Loucy (cell line): Measurements from ENCODE around the gene SDS.

Experiments used
- H2AFZ ChIP-seq: fragments of 200-600 bp; sonication (generic); 2 replicates; pipeline ENCODE4 v1.6.0; 2016; ENCODE audit warnings: antibody characterized with exemption, mild to moderate bottlenecking, low read length, moderate library complexity
- H3F3A ChIP-seq: fragments of 200-600 bp; 2 replicates; pipeline ENCODE4 v1.6.0; 2016; ENCODE audit warnings: antibody characterized with exemption, low read depth, mild to moderate bottlenecking
- H3K27me3 ChIP-seq: fragments of 200-600 bp; sonication (generic); 2 replicates; pipeline ENCODE4 v1.6.1; 2014; ENCODE audit warnings: low read length, mild to moderate bottlenecking; ENCODE audit not compliant: insufficient read depth, poor library complexity, severe bottlenecking
- H3K36me3 ChIP-seq: fragments of 200-600 bp; sonication (generic); 2 replicates; pipeline ENCODE4 v1.6.1; 2016; ENCODE audit warnings: low read length; ENCODE audit not compliant: insufficient read depth
- H3K4me1 ChIP-seq: fragments of 200-600 bp; sonication (generic); 2 replicates; pipeline ENCODE4 v1.5.1; 2014; ENCODE audit warnings: low read length, mild to moderate bottlenecking; ENCODE audit not compliant: insufficient read depth, poor library complexity, severe bottlenecking
- H3K4me2 ChIP-seq: fragments of 200-600 bp; sonication (generic); 2 replicates; pipeline ENCODE4 v1.6.0; 2014; ENCODE audit warnings: antibody characterized with exemption, low read length, low read depth, mild to moderate bottlenecking; ENCODE audit not compliant: poor library complexity, severe bottlenecking
- H3K4me3 ChIP-seq: fragments of 200-600 bp; sonication (generic); 2 replicates; pipeline ENCODE4 v1.5.1; 2014; ENCODE audit warnings: low read length, mild to moderate bottlenecking, mixed read lengths; ENCODE audit not compliant: poor library complexity, severe bottlenecking
- H3K79me2 ChIP-seq: fragments of 200-600 bp; sonication (generic); 2 replicates; pipeline ENCODE4 v1.6.1; 2014; ENCODE audit warnings: low read length; ENCODE audit not compliant: insufficient read depth
- H3K9ac ChIP-seq: fragments of 200-600 bp; sonication (generic); 2 replicates; pipeline ENCODE4 v1.6.0; 2014; ENCODE audit warnings: mild to moderate bottlenecking, low read depth, low read length, moderate library complexity; ENCODE audit not compliant: poor library complexity, severe bottlenecking
- H3K9me2 ChIP-seq: fragments of 200-600 bp; sonication (generic); replicated peaks from 2 replicates; pipeline ENCODE4 v1.6.1; 2016; ENCODE audit warnings: low read depth, low read length, mixed read lengths
- H3K9me3 ChIP-seq: fragments of 200-600 bp; sonication (generic); 2 replicates; pipeline ENCODE4 v1.6.1; 2014; ENCODE audit warnings: mild to moderate bottlenecking, antibody characterized with exemption, low read length, low read depth; ENCODE audit not compliant: insufficient read depth
- H4K20me1 ChIP-seq: fragments of 200-600 bp; sonication (generic); 2 replicates; pipeline ENCODE4 v1.6.0; 2014; ENCODE audit warnings: antibody characterized with exemption, low read length, mild to moderate bottlenecking; ENCODE audit not compliant: insufficient read depth, poor library complexity, severe bottlenecking
- CTCF ChIP-seq: fragments of 200-600 bp; sonication (generic); conservative IDR thresholded peaks from 2 replicates; pipeline ENCODE4 v1.5.1; 2014; ENCODE audit warnings: mild to moderate bottlenecking, antibody characterized with exemption, low read length
- EZH2phosphoT487 ChIP-seq: fragments of 200-600 bp; IDR thresholded peaks from 2 replicates; pipeline ENCODE4 v1.6.1; 2018; ENCODE audit warnings: antibody characterized with exemption, mild to moderate bottlenecking, moderate library complexity, borderline replicate concordance

Gene SDS

DNA sequence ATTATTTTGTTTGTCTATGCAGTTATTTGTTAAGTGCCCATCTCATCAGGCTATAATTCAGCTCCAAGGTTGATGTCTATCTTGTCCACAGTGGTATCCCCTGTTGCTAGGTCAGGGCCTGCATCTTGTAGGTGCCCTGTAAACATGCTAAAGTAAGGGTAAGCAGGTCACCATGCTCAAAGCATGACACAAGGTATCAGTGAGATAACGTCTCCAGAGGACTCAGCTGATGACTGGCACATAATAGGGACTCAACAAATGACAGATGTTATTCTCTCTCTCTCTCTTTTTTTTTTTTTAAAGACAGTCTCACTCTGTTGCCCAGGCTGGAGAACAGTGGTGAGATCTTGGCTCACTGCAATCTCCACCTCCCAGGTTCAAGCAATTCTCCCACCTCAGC lies 20.8 kb upstream of the SDS start:
- H3K4me3 ChIP-seq: no peak overlapping the region
- H4K20me1 ChIP-seq: no peaks in the 10 kb centered on the region
- no peaks in the 10 kb centered on the region for H3K79me2 ChIP-seq
- TF ChIP-seq EZH2phosphoT487: no peak
- TF ChIP-seq CTCF: no peak
- no peaks in the 10 kb centered on the region for H3F3A ChIP-seq
- H3K9me2 ChIP-seq: no peaks in the 10 kb centered on the region
- H3K27me3 ChIP-seq: no peaks in the 10 kb centered on the region
- H3K4me1 ChIP-seq: no peaks in the 10 kb centered on the region
- no peak overlapping the region for H2AFZ ChIP-seq
- H3K36me3 ChIP-seq: no peaks in the 10 kb centered on the region
- no peak overlapping the region for H3K4me2 ChIP-seq
- no peak overlapping the region for H3K9ac ChIP-seq
- no peaks in the 10 kb centered on the region for H3K9me3 ChIP-seq

DNA sequence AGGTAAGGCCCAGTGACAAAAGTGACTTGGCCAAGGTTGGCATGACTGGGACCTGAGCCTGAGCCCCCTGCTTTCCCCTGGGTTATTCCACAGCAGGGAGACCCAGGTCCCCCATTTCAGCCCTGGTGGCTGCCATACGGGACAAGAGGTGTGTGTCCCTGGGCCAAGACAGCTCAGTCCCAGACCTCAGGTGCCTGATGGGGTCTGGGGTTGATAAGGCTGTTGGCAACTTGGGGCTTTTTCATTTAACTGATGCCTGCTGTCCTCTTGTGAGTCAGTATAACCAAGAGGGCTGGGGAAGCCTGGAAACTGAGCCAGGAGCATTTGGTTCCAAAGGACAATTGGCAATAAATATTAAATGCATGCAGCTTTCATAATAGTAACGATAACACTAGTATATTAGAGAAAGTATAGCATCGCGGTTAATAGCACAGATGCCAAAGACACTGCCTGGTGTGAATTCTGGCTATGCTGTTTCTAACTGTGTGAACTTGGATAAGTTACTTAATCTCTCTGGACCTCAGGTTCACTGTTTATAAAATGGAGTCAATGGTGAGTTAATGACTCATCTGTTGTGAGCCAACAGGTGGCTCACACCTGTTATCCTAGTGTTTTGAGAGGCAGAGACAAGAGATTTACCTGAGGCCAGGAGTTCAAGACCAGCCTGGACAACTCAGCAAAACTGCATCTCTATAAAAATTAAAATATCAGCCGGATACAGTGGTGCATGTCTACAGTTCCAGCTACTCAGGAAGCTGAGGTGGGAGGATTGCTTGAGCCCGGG lies 19.4 kb upstream of the SDS start:
- peak overlapping the region; percentile 71 for H3K9ac ChIP-seq
- no peaks in the 10 kb centered on the region for H3K4me1 ChIP-seq
- H3K9me2 ChIP-seq: no peaks in the 10 kb centered on the region
- no peaks in the 10 kb centered on the region for H3K79me2 ChIP-seq
- peak overlapping the region; percentile 67 for H3K4me2 ChIP-seq
- TF ChIP-seq EZH2phosphoT487 (no peak), CTCF (no peak)
- no peaks in the 10 kb centered on the region for H3K27me3 ChIP-seq
- no peaks in the 10 kb centered on the region for H4K20me1 ChIP-seq
- no peak overlapping the region for H2AFZ ChIP-seq
- no peaks in the 10 kb centered on the region for H3K36me3 ChIP-seq
- H3F3A ChIP-seq: no peaks in the 10 kb centered on the region
- H3K9me3 ChIP-seq: no peaks in the 10 kb centered on the region
- H3K4me3 ChIP-seq: peak overlapping the region; percentile 75

DNA sequence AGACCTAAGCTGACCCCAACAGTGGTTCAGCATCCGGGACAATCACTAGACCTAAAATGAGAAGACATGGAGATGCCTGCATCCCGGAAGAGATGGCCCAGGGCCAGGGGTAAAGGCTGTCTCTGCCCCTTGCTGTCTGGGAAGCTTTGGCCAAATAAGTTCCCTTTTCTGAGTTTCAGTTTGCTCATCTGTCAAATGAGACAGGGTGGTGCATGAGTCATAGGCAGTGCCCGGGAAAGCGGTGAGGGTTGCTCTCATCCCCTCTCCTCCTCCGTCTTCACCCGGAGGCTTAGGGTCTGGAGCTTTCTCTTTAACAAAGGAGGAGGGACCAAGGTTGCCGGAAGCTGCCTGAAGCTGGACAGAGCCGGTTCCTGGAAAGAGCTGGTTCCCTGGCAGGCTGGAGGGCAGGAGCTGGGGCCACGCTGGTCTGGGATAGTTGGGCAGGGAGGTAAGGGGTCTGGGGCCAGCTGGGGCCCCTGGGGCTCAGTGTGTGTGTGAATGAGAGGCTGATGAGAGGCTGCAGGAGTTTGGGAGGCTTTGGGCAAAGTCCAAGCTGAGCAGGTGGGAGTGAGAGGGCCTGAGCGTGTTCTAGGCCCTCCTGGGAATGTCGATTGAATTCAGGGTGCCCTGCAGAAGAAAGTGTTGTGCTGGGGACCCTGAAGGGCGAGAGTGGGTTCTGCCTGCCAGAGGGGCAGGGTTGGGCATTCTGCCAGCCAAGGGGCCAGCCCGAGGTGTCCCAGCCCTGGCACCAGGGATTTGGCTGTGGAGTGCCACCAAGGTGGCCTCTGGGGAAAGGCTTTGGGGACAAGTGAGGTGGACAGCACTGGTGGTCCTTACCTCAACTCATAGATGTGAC lies 18.6 kb upstream of the SDS start, which contains the start of gene SDSL:
TSS of gene SDSL (plus strand) at position 351 of the 856 bp plus-strand sequence. CDS start 5,603 bp downstream, outside the sequence.
- Histone ChIP-seq H3K4me1 (no peaks in the 10 kb centered on the region), H3K4me3 (peak within 1 kb of the TSS; percentile 75)

More for the DNA sequence above, 18.6 kb upstream of the SDS start, which contains the start of gene SDSL:
- no peaks in the 10 kb centered on the region for H4K20me1 ChIP-seq
- peak within 1 kb of the TSS; percentile 80 for H2AFZ ChIP-seq
- H3K4me2 ChIP-seq: peak within 1 kb of the TSS; percentile 67
- H3K27me3 ChIP-seq: no peaks in the 10 kb centered on the region
- H3K9me2 ChIP-seq: no peaks in the 10 kb centered on the region
- no peaks in the 10 kb centered on the region for H3F3A ChIP-seq
- H3K79me2 ChIP-seq: no peaks in the 10 kb centered on the region
- H3K36me3 ChIP-seq: no peaks in the 10 kb centered on the region
- H3K9ac ChIP-seq: peak within 1 kb of the TSS; percentile 71
- TF ChIP-seq CTCF (no peak), EZH2phosphoT487 (no peak)
- H3K9me3 ChIP-seq: no peaks in the 10 kb centered on the region
